Measurements from ENCODE around the gene GCKR.

The GCKR gene

DNA sequence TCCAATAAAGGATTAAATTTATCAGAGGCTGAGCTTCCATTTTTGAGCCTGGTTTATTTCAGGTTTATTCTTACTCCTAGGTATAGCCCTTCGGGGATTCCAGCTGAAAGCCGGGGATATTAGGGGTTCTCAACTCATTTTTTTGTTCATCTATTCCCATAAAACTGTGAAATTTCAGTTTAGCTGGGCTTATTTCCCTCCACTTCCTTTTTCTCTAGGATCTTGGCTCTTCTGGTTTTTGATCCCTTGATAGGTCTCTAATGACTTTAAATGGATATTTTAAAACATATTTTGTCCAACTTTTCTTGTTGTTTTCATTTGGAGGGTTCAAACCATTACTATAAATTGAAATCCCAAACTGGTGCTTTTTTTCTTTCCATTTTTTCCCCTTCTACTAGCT lies 62.6 kb downstream of the GCKR start:
- Histone ChIP-seq H3K36me3 (no peaks in the 10 kb centered on the region), H3K4me1 (no peaks in the 10 kb centered on the region), H3K9me3 (no peaks in the 10 kb centered on the region), H3K4me3 (ENCODE audit: low read depth, low read length) (peak overlapping the region; percentile 12), H3K27me3 (peaks cover 11% of the 10 kb centered on the region)
- DNase-seq, result no peak
- TF ChIP-seq CTCF (IDR thresholded peaks at IDR 0.05; ENCODE audit: low read depth, low read length), result no peak

- Histone ChIP-seq H3K36me3 (no peaks in the 10 kb centered on the region), H3K4me1 (no peaks in the 10 kb centered on the region), H3K27me3 (peaks cover 18% of the 10 kb centered on the region), H3K9me3 (no peaks in the 10 kb centered on the region), H3K4me3 (ENCODE audit: low read depth, low read length) (no peak overlapping the region)
- DNase-seq, result no peak
- TF ChIP-seq CTCF (IDR thresholded peaks at IDR 0.05; ENCODE audit: low read depth, low read length), result no peak
Observed at GRCh38 chr2:27561060-27561459, 64.4 kb downstream of the GCKR start.

GRCh38 chr2:27566628-27567027 lies 70.0 kb downstream of the GCKR start:
- Histone ChIP-seq H3K4me3 (ENCODE audit: low read depth, low read length) (no peak overlapping the region), H3K9me3 (no peaks in the 10 kb centered on the region), H3K36me3 (no peaks in the 10 kb centered on the region), H3K27me3 (peaks cover 12% of the 10 kb centered on the region), H3K4me1 (no peaks in the 10 kb centered on the region)
- no peak for TF ChIP-seq CTCF (IDR thresholded peaks at IDR 0.05; ENCODE audit: low read depth, low read length)
- no peak for DNase-seq

- Histone ChIP-seq H3K36me3 (no peaks in the 10 kb centered on the region), H3K4me1 (no peaks in the 10 kb centered on the region), H3K27me3 (peaks cover 12% of the 10 kb centered on the region), H3K9me3 (no peaks in the 10 kb centered on the region), H3K4me3 (ENCODE audit: low read depth, low read length) (no peak overlapping the region)
- no peak for TF ChIP-seq CTCF (IDR thresholded peaks at IDR 0.05; ENCODE audit: low read depth, low read length)
- peak; percentile 15 for DNase-seq
Observed at GRCh38 chr2:27569398-27569797, 72.8 kb downstream of the GCKR start.

- no peak for DNase-seq
- peaks cover under 1% of the 10 kb centered on the region; the same call in 1 of the 2 replicates for H3K27me3 ChIP-seq
- H3K4me1 ChIP-seq, result no peaks in the 10 kb centered on the region
- H3K9me3 ChIP-seq, result no peaks in the 10 kb centered on the region
- H3K4me3 ChIP-seq (ENCODE audit: low read depth, low read length), result no peak overlapping the region
- TF ChIP-seq CTCF (IDR thresholded peaks at IDR 0.05; ENCODE audit: low read depth, low read length), result no peak
- H3K36me3 ChIP-seq, result no peaks in the 10 kb centered on the region
Observed at GRCh38 chr2:27571197-27571596, 74.6 kb downstream of the GCKR start.

DNA sequence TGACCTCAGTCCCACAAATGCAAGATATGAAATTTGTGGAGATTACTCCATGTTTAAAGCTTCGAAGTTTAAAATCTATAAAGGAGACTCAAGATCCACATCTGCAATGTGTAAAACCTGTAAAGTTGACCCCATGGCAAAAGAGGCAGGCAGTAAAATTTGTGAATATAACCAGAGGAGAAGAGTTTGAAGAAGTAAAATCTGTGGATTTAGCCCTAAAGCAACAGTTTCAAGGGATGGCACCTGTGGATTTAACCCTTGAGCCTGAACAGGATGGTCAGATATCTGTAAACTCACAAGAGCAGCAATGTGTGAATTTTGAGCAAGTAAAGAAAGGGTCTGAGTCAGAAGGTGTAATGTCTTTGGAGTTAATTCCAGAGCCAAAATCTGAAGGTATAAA lies 75.0 kb downstream of the GCKR start:
- no peaks in the 10 kb centered on the region; the same call in none of the 2 replicates for H3K27me3 ChIP-seq
- TF ChIP-seq CTCF (IDR thresholded peaks at IDR 0.05; ENCODE audit: low read depth, low read length), result no peak
- H3K4me3 ChIP-seq (ENCODE audit: low read depth, low read length), result no peak overlapping the region
- DNase-seq, result no peak
- H3K36me3 ChIP-seq, result no peaks in the 10 kb centered on the region
- H3K4me1 ChIP-seq, result no peaks in the 10 kb centered on the region
- H3K9me3 ChIP-seq, result no peaks in the 10 kb centered on the region

Measured in BE2C (cell line).